Amygdala (tissue), 56 donors: Measurements from ENCODE around the gene PTGR2.
"Not testable (repeated sequence)": the region's sequence is repeated elsewhere in the genome, so short reads cannot be mapped to it uniquely, and the experiment has no call there.

Experiments used
- DNase-seq, 56 donors: peaks; one replicate each; lab custom pipeline; 2025; lab: John Stamatoyannopoulos, UW

Gene PTGR2

GRCh38 chr14:73851567-73852382, at the start of gene PTGR2:
Gene PTGR2 (plus strand): TSS chr14:73851831. CDS start chr14:73858863, 7,032 bp downstream.
- peak; percentile 38 to 94 (median 86) for DNase-seq

- DNase-seq: no peak
These were observed 49.0 kb upstream of the PTGR2 start for GRCh38 chr14:73802431-73803188.

GRCh38 chr14:73804636-73805035, 47.0 kb upstream of the PTGR2 start:
- no peak for DNase-seq

GRCh38 chr14:73807457-73807856, 44.2 kb upstream of the PTGR2 start:
- no peak for DNase-seq

GRCh38 chr14:73809391-73809790, 42.2 kb upstream of the PTGR2 start:
- DNase-seq: peak in 2 of 56 donors; percentile 5 to 9

GRCh38 chr14:73810478-73811163, 41.0 kb upstream of the PTGR2 start:
- no peak for DNase-seq

GRCh38 chr14:73811164-73811503, 40.5 kb upstream of the PTGR2 start:
- no peak for DNase-seq

- no peak for DNase-seq
These were observed 37.5 kb upstream of the PTGR2 start for GRCh38 chr14:73814153-73814552.

GRCh38 chr14:73815849-73816248, 35.8 kb upstream of the PTGR2 start:
- DNase-seq: no peak

GRCh38 chr14:73816393-73816816, 35.2 kb upstream of the PTGR2 start:
- DNase-seq: no peak

- DNase-seq: no peak
These were observed 34.5 kb upstream of the PTGR2 start for GRCh38 chr14:73817020-73817655.

- DNase-seq: no peak
These were observed 32.8 kb upstream of the PTGR2 start for GRCh38 chr14:73818821-73819220.

GRCh38 chr14:73820631-73821030, 31.0 kb upstream of the PTGR2 start:
- DNase-seq: no peak

GRCh38 chr14:73823339-73823885, 28.2 kb upstream of the PTGR2 start:
- no peak for DNase-seq

GRCh38 chr14:73824127-73824526, 27.5 kb upstream of the PTGR2 start:
- DNase-seq: no peak

GRCh38 chr14:73824536-73824935, 27.1 kb upstream of the PTGR2 start:
- DNase-seq: no peak

- peak in 53 of 56 donors; percentile 8 to 85 (median 56) for DNase-seq
These were observed 26.0 kb upstream of the PTGR2 start for GRCh38 chr14:73825551-73826188.

GRCh38 chr14:73827190-73827589, 24.4 kb upstream of the PTGR2 start:
- DNase-seq: not testable (repeated sequence)

GRCh38 chr14:73829071-73829470, 22.6 kb upstream of the PTGR2 start:
- no peak for DNase-seq
